ENCODE results near the gene CYP1A2. TPM values are rescaled to one million over a fixed set of nuclear protein-coding genes. Genes with fewer than 3 reads are reported as not detected.

The CYP1A2 gene
- total and polyA plus RNA-seq, 2 of the 13 experiments (the other 11 are each of a cell fraction or from before 2014, with no cell fraction given) = 0.07 TPM; not detected in 1

- TF ChIP-seq ARID4A (CRISPR knock-in tag; IDR thresholded peaks at IDR 0.05; ENCODE audit: borderline replicate concordance) (peak; percentile 67), JUNB (CRISPR knock-in tag; IDR thresholded peaks at IDR 0.05; ENCODE audit: borderline replicate concordance) (no peak), RBM39 (IDR thresholded peaks at IDR 0.05; ENCODE audit: low read depth, low read length, poor library complexity, severe bottlenecking) (peak; percentile 79), HMGXB3 (CRISPR knock-in tag; IDR thresholded peaks at IDR 0.05; ENCODE audit: borderline replicate concordance) (peak; percentile 59; the same call in 1 of the 2 replicates), ZNF232 (CRISPR knock-in tag; IDR thresholded peaks at IDR 0.05; ENCODE audit: borderline replicate concordance) (no peak), PHF20 (CRISPR knock-in tag; IDR thresholded peaks at IDR 0.05) (no peak), ZNF737 (CRISPR knock-in tag; IDR thresholded peaks at IDR 0.05; ENCODE audit: borderline replicate concordance) (peak; percentile 42; the same call in 1 of the 2 replicates), GABPB1 (CRISPR knock-in tag; IDR thresholded peaks at IDR 0.05) (peak; percentile 39; the same call in 1 of the 2 replicates), HOXA3 (CRISPR knock-in tag; IDR thresholded peaks at IDR 0.05) (peak; percentile 37; the same call in 1 of the 2 replicates), USF2 (IDR thresholded peaks at IDR 0.05; ENCODE audit: low read depth, low read length) (no peak), USF2 (CRISPR knock-in tag; IDR thresholded peaks at IDR 0.05; ENCODE audit: borderline replicate concordance) (no peak), PPARG (CRISPR knock-in tag; conservative IDR thresholded peaks at IDR 0.05) (0 out of 2 replicates have a peak, but pooled peaks have one; percentile 33), PCBP1 (IDR thresholded peaks at IDR 0.05; ENCODE audit: borderline replicate concordance, low read depth, low read length) (0 out of 2 replicates have a peak, but pooled peaks have one; percentile 37), SRF (IDR thresholded peaks at IDR 0.05; ENCODE audit: low read depth, low read length) (no peak), SAP130 (CRISPR knock-in tag; IDR thresholded peaks at IDR 0.05; ENCODE audit: low read depth) (peak; percentile 49; the same call in 1 of the 2 replicates)
- TF ChIP-seq, protein P1, sequence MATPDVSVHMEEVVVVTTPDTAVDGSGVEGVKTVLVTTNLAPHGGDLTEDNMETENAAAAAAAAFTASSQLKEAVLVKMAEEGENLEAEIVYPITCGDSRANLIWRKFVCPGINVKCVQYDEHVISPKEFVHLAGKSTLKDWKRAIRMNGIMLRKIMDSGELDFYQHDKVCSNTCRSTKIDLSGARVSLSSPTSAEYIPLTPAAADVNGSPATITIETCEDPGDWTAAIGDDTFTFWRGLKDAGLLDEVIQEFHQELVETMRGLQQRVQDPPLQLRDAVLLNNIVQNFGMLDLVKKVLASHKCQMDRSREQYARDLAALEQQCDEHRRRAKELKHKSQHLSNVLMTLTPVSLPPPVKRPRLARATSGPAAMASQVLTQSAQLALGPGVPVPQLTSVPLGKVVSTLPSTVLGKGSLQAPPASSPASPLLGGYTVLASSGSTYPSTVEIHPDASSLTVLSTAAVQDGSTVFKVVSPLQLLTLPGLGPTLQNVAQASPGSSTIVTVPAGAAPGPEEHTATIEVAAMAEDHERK (CRISPR knock-in tag; IDR thresholded peaks at IDR 0.05; ENCODE audit: low read depth) = no peak
Measured at GRCh38 chr15:74799856-74800558, 51.4 kb downstream of the CYP1A2 start (continued).
